IPS DF 4.7 (cell line): ENCODE data around the gene HOXB1.

Experiments used
- DNase-seq: peaks from one replicate; pipeline ENCODE4 v3.0.0-alpha.2; 2013; ENCODE audit warnings: low spot score; ENCODE audit errors: extremely low read depth

Gene HOXB1

GRCh38 chr17:48530887-48531272, at the start of gene HOXB1:
Gene HOXB1, minus strand, starts transcription at chr17:48531011. Its CDS starts 107 bp downstream, at chr17:48530904.
- no peak for DNase-seq

- no peak for DNase-seq
Measured at GRCh38 chr17:48579760-48580554, 49.1 kb upstream of the HOXB1 start.

GRCh38 chr17:48579471-48579759, 48.6 kb upstream of the HOXB1 start:
- DNase-seq, result no peak

- DNase-seq, result no peak
Measured at GRCh38 chr17:48578616-48579470, 48.0 kb upstream of the HOXB1 start.

- no peak for DNase-seq
Measured at GRCh38 chr17:48577946-48578615, 47.3 kb upstream of the HOXB1 start, which contains the start of gene HOXB4. Gene HOXB4, minus strand, starts transcription at chr17:48578350. Its CDS starts 31 bp downstream, at chr17:48578319.

- DNase-seq, result no peak
Measured at GRCh38 chr17:48577330-48577945, 46.6 kb upstream of the HOXB1 start.

- no peak for DNase-seq
Measured at GRCh38 chr17:48576479-48577309, 45.9 kb upstream of the HOXB1 start.

- no peak for DNase-seq
Measured at GRCh38 chr17:48575673-48576478, 45.1 kb upstream of the HOXB1 start.

- no peak for DNase-seq
Measured at GRCh38 chr17:48575066-48575582, 44.3 kb upstream of the HOXB1 start.

GRCh38 chr17:48574505-48575065, 43.8 kb upstream of the HOXB1 start:
- no peak for DNase-seq

GRCh38 chr17:48571826-48572417, 41.1 kb upstream of the HOXB1 start:
- DNase-seq, result no peak

- DNase-seq, result no peak
Measured at GRCh38 chr17:48571024-48571818, 40.4 kb upstream of the HOXB1 start.

- DNase-seq, result no peak
Measured at GRCh38 chr17:48570325-48571023, 39.7 kb upstream of the HOXB1 start.

- DNase-seq, result no peak
Measured at GRCh38 chr17:48569674-48570324, 39.0 kb upstream of the HOXB1 start.

- DNase-seq, result no peak
Measured at GRCh38 chr17:48569240-48569582, 38.4 kb upstream of the HOXB1 start.

GRCh38 chr17:48568499-48569239, 37.9 kb upstream of the HOXB1 start:
- no peak for DNase-seq
